Stimulated activated CD8-positive, alpha-beta memory T cell treated with anti-CD3 and anti-CD28 coated beads, Interleukin-12 subunit alpha, Interleukin-12 subunit beta, amount 100 ng/mL, for 4 hours (primary cell): ENCODE data around the gene SCN1B.
A peak's percentile ranks its signal among the peaks of the same experiment; 100 is the strongest.

Experiments used
- DNase-seq: peaks from one replicate; pipeline ENCODE4 v3.0.0-alpha.2; 2020; ENCODE audit warnings: low read depth

SCN1B gene

DNA sequence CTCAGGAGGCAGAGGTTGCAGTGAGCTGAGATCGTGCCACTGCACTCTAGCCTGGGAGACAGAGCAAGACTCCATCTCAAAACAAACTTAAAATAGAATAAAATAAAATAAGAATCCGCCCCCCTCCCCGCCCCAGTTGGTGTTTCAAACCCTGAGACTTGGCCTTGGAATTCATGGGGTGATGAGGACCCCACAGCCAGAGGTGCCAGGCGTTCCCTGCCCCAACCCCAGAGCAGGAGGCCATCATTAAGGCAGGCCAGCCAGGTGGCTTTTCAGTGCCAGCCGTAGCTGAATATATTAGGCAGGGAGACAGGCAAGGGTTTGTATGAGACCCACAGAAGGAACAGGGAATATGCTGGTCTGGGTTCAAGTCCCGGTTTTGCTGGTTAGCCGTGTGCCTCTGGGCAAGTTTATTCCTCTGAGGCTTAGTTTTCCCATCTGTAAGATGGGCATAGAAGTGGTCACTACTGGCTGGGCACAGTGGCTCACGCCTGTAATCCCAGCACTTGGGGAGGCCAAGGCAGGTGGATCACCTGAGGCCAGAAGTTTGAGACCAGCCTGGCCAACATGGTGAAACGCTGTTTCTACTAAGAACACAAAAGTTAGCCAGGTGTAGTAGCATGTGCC lies 23.5 kb downstream of the SCN1B start:
- no peak for DNase-seq

DNA sequence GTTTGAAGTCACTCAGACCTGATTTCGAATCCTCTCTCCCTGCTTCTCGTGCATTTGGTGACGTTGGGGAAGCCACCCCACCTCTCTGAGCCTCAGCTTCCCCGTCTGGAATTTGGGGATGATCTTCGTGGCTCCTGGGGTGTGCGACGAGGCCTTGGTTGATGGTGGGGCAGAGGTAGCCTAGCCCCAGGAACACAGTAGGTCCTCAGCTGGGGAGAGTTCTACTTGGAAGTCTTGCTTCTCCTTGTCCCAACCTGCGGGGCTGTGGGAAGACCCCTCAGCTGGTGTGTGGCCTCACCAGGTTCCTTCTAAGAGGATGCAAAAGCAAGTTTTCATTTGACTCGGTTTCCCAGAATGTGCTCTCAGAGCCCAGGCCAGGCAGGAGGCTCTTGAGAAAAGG lies 24.4 kb downstream of the SCN1B start:
- DNase-seq = no peak

GRCh38 chr19:35055715-35056179 lies 25.5 kb downstream of the SCN1B start:
- DNase-seq = no peak

- DNase-seq = no peak
These were observed 26.3 kb downstream of the SCN1B start for GRCh38 chr19:35056513-35057063.

DNA sequence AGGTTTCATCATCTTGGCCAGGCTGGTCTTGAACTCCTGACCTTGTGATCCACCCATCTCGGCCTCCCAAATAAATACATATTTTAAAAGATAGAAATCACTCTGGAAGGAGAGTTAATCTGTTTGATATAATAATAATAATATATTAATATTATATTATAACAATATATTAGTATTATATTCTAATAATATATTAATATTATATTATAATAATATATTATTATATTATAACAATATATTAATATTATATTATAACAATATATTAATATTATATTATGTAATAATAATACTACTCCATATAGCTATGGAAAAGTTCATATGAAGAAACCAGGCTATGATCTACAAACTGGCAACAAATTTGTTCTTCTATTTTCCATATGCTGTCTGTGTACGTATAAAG lies 28.1 kb downstream of the SCN1B start:
- DNase-seq = no peak

- DNase-seq = no peak
These were observed 28.9 kb downstream of the SCN1B start for GRCh38 chr19:35059006-35059798.

DNA sequence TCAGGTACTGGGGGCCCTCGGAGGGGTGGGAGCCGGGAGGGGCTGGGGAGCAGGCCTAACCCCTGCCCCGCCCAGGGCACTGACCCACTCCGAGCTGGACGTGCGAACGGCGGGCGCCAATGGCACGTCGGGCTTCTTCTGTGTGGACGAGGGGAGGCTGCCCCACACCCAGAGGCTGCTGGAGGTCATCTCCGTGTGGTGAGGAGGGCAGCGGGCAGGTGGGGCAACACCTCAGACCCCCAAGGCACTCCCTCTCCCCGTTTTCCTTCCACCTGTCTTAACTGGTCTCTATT lies 29.5 kb downstream of the SCN1B start:
- no peak for DNase-seq

GRCh38 chr19:35060160-35060855 lies 30.0 kb downstream of the SCN1B start:
- DNase-seq = no peak

DNA sequence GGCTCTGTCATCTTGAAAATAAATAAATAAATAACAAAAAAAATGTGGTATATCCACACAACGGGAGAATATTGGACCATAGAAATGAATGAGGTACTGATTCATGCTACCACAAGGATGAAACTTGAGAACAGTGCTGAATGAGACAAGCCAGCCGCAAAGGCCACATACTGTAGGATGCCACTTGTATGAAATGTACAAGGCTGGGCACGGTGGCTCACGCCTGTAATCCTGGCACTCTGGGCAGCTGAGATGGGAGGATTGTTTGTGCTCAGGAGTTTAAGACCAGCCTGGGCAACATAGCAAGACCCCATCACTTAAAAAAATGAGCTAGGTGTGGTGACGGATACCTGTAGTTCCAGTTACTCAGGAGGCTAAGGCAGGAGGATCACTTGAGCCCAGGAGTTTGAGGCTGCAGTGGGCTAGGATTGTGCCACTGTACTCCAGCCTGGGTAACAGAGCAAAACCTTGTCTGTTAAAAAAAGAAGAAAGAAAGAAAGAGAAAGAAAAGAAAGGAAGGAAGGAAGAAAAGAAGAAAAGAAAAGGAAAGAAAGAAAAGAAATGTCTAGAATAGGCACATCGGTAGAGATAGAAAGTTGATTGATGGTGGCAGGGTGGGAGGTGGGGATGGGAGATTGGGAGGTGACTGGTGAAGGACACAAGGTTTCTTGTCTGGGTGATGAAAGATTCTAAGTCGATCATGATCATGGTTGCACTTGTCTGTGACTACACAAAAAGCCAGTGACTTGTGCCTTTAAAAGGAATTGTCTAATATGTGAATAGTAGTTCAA lies 31.5 kb downstream of the SCN1B start:
- DNase-seq = no peak

DNA sequence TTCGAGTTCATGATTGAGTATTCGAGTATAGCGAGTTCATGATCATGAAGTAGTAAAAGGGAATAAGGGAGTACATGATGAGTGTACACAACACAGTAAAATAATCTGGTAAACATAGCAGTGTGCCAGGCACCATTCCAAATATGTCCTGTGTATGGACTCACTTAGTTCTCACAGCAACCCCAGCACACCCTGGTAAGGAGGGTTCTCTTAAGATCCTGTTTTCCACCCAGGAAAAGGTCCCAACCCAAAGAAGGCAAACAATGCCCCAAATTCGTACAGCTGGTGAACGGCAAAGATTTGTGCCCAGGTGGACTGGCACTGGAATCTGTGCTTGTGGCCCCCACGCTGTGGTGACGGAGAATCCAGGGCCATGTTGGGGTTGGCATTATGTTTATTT lies 32.7 kb downstream of the SCN1B start:
- no peak for DNase-seq

- no peak for DNase-seq
These were observed 33.9 kb downstream of the SCN1B start for GRCh38 chr19:35063940-35064818.

DNA sequence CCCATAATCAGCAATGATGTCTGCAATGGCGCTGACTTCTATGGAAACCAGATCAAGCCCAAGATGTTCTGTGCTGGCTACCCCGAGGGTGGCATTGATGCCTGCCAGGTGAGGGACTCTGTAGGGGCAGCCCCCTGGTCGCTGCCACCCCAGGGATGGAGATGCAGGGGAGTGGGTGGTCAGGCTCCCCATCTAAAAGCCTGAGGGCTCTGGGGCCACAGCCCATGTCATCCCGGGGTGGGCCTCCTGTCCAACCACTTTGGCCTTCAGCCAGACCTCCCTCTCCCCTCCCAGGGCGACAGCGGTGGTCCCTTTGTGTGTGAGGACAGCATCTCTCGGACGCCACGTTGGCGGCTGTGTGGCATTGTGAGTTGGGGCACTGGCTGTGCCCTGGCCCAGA lies 35.3 kb downstream of the SCN1B start:
- no peak for DNase-seq

- no peak for DNase-seq
These were observed 35.9 kb downstream of the SCN1B start for GRCh38 chr19:35066121-35066520.

- DNase-seq = peak; percentile 73
These were observed 36.7 kb downstream of the SCN1B start for GRCh38 chr19:35066691-35067563.

DNA sequence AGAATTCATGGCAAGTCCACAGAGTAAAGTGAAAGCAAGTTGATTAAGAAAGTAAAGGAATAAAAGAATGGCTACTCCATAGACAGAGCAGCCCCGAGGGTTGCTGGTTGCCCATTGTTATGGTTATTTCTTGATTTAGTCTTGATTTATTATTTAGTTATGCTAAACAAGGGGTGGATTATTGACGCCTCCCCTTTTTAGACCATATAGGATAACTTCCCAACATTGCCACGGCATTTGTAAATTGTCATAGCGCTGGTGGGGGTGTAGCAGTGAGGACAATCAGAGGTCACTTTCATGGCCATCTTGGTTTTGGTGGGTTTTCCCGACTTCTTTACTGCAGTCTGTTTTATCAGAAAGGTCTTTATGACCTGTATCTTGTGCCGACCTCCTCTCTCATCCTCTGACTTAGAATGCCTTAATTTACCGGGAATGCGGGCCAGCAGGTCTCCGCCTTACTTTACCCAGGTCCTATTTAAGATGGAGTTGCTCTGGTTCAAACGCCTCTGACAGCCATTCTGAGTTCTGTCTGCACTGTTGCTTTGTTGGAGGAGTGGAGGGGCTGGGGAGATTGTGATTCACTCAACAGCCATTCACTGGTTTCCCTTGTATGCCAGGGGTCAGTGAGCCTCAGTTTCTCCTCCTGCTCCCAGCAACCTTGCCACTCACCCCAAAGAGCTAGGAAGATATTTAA lies 38.8 kb downstream of the SCN1B start:
- DNase-seq = no peak

DNA sequence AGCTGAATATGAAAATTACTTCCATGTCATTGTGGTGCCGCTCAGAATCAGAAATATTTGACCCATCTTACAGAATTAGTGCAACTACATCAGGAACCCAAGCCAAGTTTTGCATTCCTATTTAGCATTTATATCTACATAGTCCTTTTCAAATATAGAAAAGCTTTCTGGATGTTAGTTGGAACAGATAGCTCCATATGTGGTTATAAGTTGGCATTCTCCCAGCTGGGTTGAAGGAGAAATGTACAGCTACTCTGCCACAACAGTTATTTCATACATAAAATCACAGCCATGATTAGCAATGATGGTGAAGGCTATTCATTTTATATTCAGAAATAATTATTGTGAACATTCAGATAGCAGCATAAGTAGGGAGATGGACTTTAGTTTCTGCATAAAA lies 39.4 kb downstream of the SCN1B start:
- DNase-seq = no peak

GRCh38 chr19:35070471-35070870 lies 40.2 kb downstream of the SCN1B start:
- DNase-seq = no peak

DNA sequence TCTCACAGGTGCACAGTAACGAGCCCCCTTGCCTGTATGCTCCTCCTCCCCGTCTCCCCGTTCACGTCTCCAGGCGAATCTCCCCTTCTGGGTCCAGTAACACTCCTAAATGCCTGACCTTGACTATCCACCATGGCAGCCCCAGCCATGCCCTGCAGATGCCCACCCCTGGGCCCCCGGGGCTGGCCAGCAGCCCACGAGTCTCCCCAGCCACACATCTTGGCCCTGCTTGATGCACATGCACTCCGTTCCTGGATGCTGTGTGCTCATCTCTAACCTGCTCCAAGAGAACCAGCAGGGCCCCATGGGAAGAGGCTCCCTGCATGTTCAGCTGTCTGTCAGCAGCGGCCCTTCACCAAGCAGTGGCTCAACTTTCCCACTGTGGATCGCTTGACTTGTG lies 43.2 kb downstream of the SCN1B start:
- no peak for DNase-seq

GRCh38 chr19:35073941-35074340 lies 43.7 kb downstream of the SCN1B start:
- no peak for DNase-seq
